ENCODE measurements around the gene DNMBP.

The DNMBP gene

GRCh38 chr10:99915414-99915813 is 94.3 kb downstream of the DNMBP start:
- H3K36me3 ChIP-seq (replicated peaks) = peaks cover 25% of the 10 kb centered on the region
- in situ Hi-C loops (cut with HindIII; ENCODE audit: low pct_ligation_motif_present, low sequenced_read_pairs) = no loop called here
- H3K4me3 ChIP-seq (ENCODE audit: low read depth, low read length) = no peak overlapping the region
- no peak overlapping the region for H3K27ac ChIP-seq
- H3K27me3 ChIP-seq (replicated peaks) = no peaks in the 10 kb centered on the region
- no peak for TF ChIP-seq CTCF (IDR thresholded peaks at IDR 0.05; ENCODE audit: low read depth, low read length, missing control alignments)
- no peak for DNase-seq

DNA sequence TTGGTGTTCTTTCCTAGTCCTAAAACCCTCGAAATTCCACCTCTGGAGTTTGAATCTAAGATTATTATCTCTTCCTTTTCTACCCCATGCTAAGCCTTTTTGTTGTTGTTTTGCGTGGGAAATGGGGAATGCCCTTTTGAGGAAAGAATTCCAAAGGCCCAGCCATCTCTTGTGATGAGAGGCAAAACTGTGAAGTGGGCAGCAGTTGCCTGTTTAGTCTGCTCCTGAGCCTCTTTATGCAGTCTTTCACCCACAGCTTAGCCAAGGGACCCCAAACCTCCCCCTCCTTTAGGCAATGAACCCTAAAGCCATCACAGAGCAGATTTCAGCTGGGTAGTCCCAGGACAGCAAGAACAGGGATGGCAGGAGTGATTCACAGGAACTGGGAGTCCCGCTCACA is 95.5 kb downstream of the DNMBP start:
- in situ Hi-C loops (cut with HindIII; ENCODE audit: low pct_ligation_motif_present, low sequenced_read_pairs) = no loop called here
- H3K4me3 ChIP-seq (ENCODE audit: low read depth, low read length) = no peak overlapping the region
- TF ChIP-seq CTCF (IDR thresholded peaks at IDR 0.05; ENCODE audit: low read depth, low read length, missing control alignments) = no peak
- DNase-seq = no peak
- no peak overlapping the region for H3K27ac ChIP-seq
- peaks cover 21% of the 10 kb centered on the region for H3K36me3 ChIP-seq (replicated peaks)
- H3K27me3 ChIP-seq (replicated peaks) = no peaks in the 10 kb centered on the region

DNA sequence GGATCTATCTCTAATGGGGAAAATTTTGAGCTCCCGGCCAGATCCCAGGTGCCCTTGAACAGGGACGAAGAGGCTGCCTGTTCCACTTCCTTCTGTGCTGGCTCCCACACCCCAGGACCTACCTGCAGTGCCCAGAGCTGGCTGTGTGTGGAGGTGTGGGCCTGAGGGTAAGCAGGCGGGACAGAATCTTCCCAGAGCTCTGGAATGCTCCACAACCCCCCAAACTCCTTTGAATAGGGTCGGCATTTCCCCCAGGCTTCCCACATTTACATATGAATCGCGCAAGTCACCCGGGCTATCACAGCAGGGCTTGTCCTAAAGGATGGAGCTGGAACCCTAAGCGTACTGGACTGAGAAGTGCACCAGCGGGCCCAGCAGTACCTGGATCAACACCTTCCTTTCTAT is 95.9 kb downstream of the DNMBP start:
- in situ Hi-C loops (cut with HindIII; ENCODE audit: low pct_ligation_motif_present, low sequenced_read_pairs) = no loop called here
- peaks cover 22% of the 10 kb centered on the region for H3K36me3 ChIP-seq (replicated peaks)
- H3K27ac ChIP-seq = no peak overlapping the region
- TF ChIP-seq CTCF (IDR thresholded peaks at IDR 0.05; ENCODE audit: low read depth, low read length, missing control alignments) = no peak
- no peak overlapping the region for H3K4me3 ChIP-seq (ENCODE audit: low read depth, low read length)
- DNase-seq = no peak
- H3K27me3 ChIP-seq (replicated peaks) = no peaks in the 10 kb centered on the region

- Histone ChIP-seq H3K36me3 (replicated peaks) (peaks cover 34% of the 10 kb centered on the region), H3K27ac (no peak overlapping the region), H3K27me3 (replicated peaks) (no peaks in the 10 kb centered on the region), H3K4me3 (ENCODE audit: low read depth, low read length) (no peak overlapping the region)
- DNase-seq = no peak
- in situ Hi-C loops (cut with HindIII; ENCODE audit: low pct_ligation_motif_present, low sequenced_read_pairs) = no loop called here
- no peak for TF ChIP-seq CTCF (IDR thresholded peaks at IDR 0.05; ENCODE audit: low read depth, low read length, missing control alignments)
Observed at GRCh38 chr10:99912041-99912440, 97.7 kb downstream of the DNMBP start.

- no peak overlapping the region for H3K27ac ChIP-seq
- no peak for TF ChIP-seq CTCF (IDR thresholded peaks at IDR 0.05; ENCODE audit: low read depth, low read length, missing control alignments)
- no peak overlapping the region for H3K4me3 ChIP-seq (ENCODE audit: low read depth, low read length)
- H3K27me3 ChIP-seq (replicated peaks) = no peaks in the 10 kb centered on the region
- H3K36me3 ChIP-seq (replicated peaks) = peaks cover 50% of the 10 kb centered on the region
- no peak for DNase-seq
- in situ Hi-C loops (cut with HindIII; ENCODE audit: low pct_ligation_motif_present, low sequenced_read_pairs) = no loop called here
Observed at GRCh38 chr10:99908512-99908911, 101.2 kb downstream of the DNMBP start.

- in situ Hi-C loops (cut with HindIII; ENCODE audit: low pct_ligation_motif_present, low sequenced_read_pairs) = no loop called here
- peaks cover 58% of the 10 kb centered on the region for H3K36me3 ChIP-seq (replicated peaks)
- peak overlapping the region; percentile 64 for H3K27ac ChIP-seq
- H3K4me3 ChIP-seq (ENCODE audit: low read depth, low read length) = no peak overlapping the region
- no peaks in the 10 kb centered on the region for H3K27me3 ChIP-seq (replicated peaks)
- peak; percentile 90 for DNase-seq
- TF ChIP-seq CTCF (IDR thresholded peaks at IDR 0.05; ENCODE audit: low read depth, low read length, missing control alignments) = peak; percentile 69
Observed at GRCh38 chr10:99906470-99906869, 103.3 kb downstream of the DNMBP start.

Measured in brain microvascular endothelial cell (primary cell).